HG02798 (cell line): ENCODE results near the gene MXD3.

Experiments used
- ATAC-seq: cut with Tn5 transposase; IDR thresholded peaks from one replicate; pipeline ENCODE4 v1.9.1; 2021; ENCODE audit warnings: mild to moderate bottlenecking; ENCODE audit not compliant: unreplicated experiment, poor library complexity

MXD3 gene

GRCh38 chr5:177327539-177328522 is 16.1 kb upstream of the MXD3 start:
- no peak for ATAC-seq

- ATAC-seq, result no peak
Measured at GRCh38 chr5:177325868-177326381, 14.2 kb upstream of the MXD3 start.

GRCh38 chr5:177320879-177321278 is 9.2 kb upstream of the MXD3 start:
- ATAC-seq, result no peak

GRCh38 chr5:177319913-177320588 is 8.4 kb upstream of the MXD3 start:
- no peak for ATAC-seq

GRCh38 chr5:177317959-177318377 is 6.3 kb upstream of the MXD3 start:
- ATAC-seq, result peak; percentile 48

GRCh38 chr5:177316005-177316404 is 4.3 kb upstream of the MXD3 start:
- ATAC-seq, result no peak

- ATAC-seq, result no peak
Measured at GRCh38 chr5:177315411-177315810, 3.7 kb upstream of the MXD3 start.

- no peak for ATAC-seq
Measured at GRCh38 chr5:177314376-177315342, 3.0 kb upstream of the MXD3 start.

GRCh38 chr5:177313561-177314259 is 2.0 kb upstream of the MXD3 start:
- ATAC-seq, result no peak

GRCh38 chr5:177312649-177313181 is 1.0 kb upstream of the MXD3 start:
- peak; percentile 15 for ATAC-seq

- no peak for ATAC-seq
Measured at GRCh38 chr5:177311392-177311722, 341 bp downstream of the MXD3 start.

GRCh38 chr5:177310757-177311391 is 824 bp downstream of the MXD3 start:
- peak; percentile 25 for ATAC-seq

GRCh38 chr5:177310332-177310731 is 1.4 kb downstream of the MXD3 start:
- ATAC-seq, result no peak

GRCh38 chr5:177309351-177310191 is 2.1 kb downstream of the MXD3 start:
- peak; percentile 15 for ATAC-seq

GRCh38 chr5:177308740-177309139 is 3.0 kb downstream of the MXD3 start:
- ATAC-seq, result no peak

- ATAC-seq, result no peak
Measured at GRCh38 chr5:177307544-177308363, 3.9 kb downstream of the MXD3 start.
